Mesothelial cell of epicardium (in vitro differentiated cells): ENCODE data around the gene EPM2AIP1. TPM values are rescaled to one million over a fixed set of nuclear protein-coding genes. Genes with fewer than 3 reads are reported as not detected.

Source experiments
- DNase-seq, 2 experiments: peaks; one replicate each; pipeline ENCODE4 v3.0.0; 2021; ENCODE audit warnings: low spot score in 2 of 2; ENCODE audit not compliant: unreplicated experiment in 2 of 2
- H3K27ac Mint-ChIP-seq: 2 replicates; pipeline ENCODE4 v1.8.0; 2021; ENCODE audit warnings: mixed read lengths
- H3K27me3 Mint-ChIP-seq: 2 replicates; pipeline ENCODE4 v1.8.0; 2021; ENCODE audit warnings: low read depth, mixed read lengths
- H3K36me3 Mint-ChIP-seq: 2 replicates; pipeline ENCODE4 v1.8.0; 2021; ENCODE audit warnings: mixed read lengths
- H3K4me1 Mint-ChIP-seq: 2 replicates; pipeline ENCODE4 v1.8.0; 2021; ENCODE audit warnings: mixed read lengths
- H3K4me3 Mint-ChIP-seq: 2 replicates; pipeline ENCODE4 v1.8.0; 2021; ENCODE audit warnings: mild to moderate bottlenecking, moderate library complexity, mixed read lengths
- H3K9me3 Mint-ChIP-seq: 2 replicates; pipeline ENCODE4 v1.8.0; 2021; ENCODE audit warnings: mixed read lengths
- total RNA-seq: library from RNA; stranded (reverse); gene quantifications from 3 replicates; pipeline ENCODE4 v1.2.1, GENCODE V29; 2021
- TF ChIP-seq, protein P1 (sequence below): fragments of 200-600 bp; sonication (generic); IDR thresholded peaks from one replicate; pipeline ENCODE4 v1.5.0; 2021; ENCODE audit warnings: antibody characterized with exemption; ENCODE audit not compliant: unreplicated experiment

EPM2AIP1 gene
- total RNA-seq, 1 donor from 2014 or later: 40.2 TPM

DNA sequence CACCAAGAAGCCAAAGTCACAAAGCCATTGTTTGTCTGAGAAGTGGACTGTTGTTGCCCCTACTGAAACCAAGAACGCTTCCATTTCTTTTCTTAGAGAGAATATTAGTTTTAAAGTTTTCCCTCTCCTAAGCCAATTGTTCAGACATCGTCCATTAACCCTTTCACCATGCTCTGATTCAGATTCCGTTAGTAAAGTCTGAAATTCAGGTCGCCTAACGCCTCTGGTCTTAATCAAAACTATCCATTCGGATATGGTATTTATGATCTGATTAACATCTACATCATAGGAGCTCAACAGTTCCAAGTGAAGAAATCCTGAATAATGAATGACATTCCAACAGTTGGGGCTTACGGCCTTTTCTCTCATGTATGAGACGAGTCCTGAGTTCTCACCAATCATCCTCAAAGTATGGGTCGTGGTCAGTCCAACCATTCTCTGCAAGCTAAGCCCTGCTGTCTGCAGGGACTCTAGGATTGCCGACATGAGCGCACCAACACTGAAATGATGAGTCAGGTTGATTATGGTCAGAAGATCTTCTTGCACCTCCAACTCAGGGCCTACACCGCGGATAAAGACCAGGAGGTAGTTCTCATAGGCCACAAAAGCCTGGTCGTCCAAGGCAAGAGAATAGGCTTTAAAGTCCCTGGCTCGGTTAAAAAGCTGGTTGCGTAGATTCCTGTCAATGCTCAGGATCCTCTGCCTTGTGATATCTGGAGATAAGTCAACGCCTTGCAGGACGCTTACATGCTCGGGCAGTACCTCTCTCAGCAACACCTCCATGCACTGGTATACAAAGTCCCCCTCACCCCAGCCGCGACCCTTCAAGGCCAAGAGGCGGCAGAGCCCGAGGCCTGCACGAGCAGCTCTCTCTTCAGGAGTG, 767 bp downstream of the EPM2AIP1 start:
- H3K4me1 Mint-ChIP-seq: peaks cover 40% of the 10 kb centered on the region
- no peak overlapping the region for H3K4me3 Mint-ChIP-seq
- H3K27ac Mint-ChIP-seq: no peak overlapping the region
- DNase-seq: no peak
- peaks cover 18% of the 10 kb centered on the region for H3K36me3 Mint-ChIP-seq
- no peaks in the 10 kb centered on the region for H3K27me3 Mint-ChIP-seq
- H3K9me3 Mint-ChIP-seq: no peaks in the 10 kb centered on the region
- TF ChIP-seq, protein P1, sequence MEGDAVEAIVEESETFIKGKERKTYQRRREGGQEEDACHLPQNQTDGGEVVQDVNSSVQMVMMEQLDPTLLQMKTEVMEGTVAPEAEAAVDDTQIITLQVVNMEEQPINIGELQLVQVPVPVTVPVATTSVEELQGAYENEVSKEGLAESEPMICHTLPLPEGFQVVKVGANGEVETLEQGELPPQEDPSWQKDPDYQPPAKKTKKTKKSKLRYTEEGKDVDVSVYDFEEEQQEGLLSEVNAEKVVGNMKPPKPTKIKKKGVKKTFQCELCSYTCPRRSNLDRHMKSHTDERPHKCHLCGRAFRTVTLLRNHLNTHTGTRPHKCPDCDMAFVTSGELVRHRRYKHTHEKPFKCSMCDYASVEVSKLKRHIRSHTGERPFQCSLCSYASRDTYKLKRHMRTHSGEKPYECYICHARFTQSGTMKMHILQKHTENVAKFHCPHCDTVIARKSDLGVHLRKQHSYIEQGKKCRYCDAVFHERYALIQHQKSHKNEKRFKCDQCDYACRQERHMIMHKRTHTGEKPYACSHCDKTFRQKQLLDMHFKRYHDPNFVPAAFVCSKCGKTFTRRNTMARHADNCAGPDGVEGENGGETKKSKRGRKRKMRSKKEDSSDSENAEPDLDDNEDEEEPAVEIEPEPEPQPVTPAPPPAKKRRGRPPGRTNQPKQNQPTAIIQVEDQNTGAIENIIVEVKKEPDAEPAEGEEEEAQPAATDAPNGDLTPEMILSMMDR: no peak

DNA sequence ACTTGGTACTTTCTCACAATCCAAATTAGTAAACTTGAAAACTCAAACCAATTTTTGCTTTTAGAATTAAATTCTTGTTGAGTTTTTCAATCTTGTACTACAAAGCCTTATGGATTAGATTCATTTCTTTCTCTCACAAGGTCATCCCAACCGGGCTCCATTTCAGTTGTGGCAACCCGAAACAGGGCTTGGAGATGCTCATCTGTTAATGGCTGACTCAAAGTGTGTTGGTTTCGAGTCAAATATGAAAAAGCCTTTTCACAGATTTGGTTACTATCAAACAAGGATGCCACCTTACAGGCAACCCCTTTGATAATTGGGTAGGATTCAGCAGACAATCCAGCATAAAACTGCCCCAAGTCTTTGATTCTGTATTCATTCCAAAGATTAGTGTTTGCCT, 1.8 kb downstream of the EPM2AIP1 start:
- Mint-ChIP-seq H3K4me3 (no peak overlapping the region), H3K27ac (no peak overlapping the region), H3K27me3 (no peaks in the 10 kb centered on the region), H3K9me3 (no peaks in the 10 kb centered on the region), H3K36me3 (peaks cover 11% of the 10 kb centered on the region), H3K4me1 (peaks cover 40% of the 10 kb centered on the region)
- TF ChIP-seq, protein P1: no peak
- no peak for DNase-seq

DNA sequence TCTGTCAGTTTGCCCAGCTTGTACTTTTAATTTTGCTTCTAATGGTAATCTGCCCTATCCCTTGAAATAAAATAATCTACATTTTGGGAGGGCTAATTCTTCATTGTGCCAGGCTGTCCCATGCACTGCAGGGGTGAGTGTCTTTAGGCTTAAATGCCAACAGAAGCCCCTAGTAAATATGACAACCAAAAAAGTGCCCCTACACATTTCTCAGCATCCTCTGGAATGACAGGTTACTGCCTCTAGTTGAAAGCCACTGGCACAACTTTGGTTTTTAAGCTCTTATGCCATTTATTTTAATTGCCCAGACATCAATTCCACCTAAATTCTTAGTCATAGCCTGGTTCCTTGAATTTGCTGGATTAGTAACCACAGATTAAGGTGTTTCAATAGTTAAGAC, 3.4 kb downstream of the EPM2AIP1 start:
- Mint-ChIP-seq H3K27me3 (no peaks in the 10 kb centered on the region), H3K4me1 (peaks cover 40% of the 10 kb centered on the region), H3K9me3 (no peaks in the 10 kb centered on the region), H3K36me3 (peaks cover 25% of the 10 kb centered on the region), H3K4me3 (no peak overlapping the region), H3K27ac (no peak overlapping the region)
- TF ChIP-seq, protein P1: no peak
- DNase-seq: no peak

DNA sequence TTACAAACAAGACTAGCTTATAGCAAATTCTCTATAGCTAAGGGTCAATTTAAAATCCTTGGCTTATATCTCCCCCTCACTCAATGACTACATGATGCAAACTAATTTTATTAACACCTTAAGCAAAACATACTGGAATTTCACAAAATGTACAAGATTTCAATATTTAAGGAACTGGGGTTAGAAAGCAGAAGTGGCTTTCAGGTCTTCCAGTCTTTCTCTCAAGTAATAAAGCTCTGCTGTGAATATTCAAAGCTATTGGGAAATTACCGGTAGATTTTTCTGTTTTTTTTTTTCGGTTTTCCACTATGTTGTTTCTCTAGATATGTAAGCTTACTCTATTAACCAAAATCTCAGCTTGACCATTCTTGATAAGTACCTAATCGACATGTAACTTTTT, 3.9 kb downstream of the EPM2AIP1 start:
- peaks cover 40% of the 10 kb centered on the region for H3K4me1 Mint-ChIP-seq
- no peaks in the 10 kb centered on the region for H3K27me3 Mint-ChIP-seq
- H3K9me3 Mint-ChIP-seq: no peaks in the 10 kb centered on the region
- H3K4me3 Mint-ChIP-seq: no peak overlapping the region
- H3K27ac Mint-ChIP-seq: no peak overlapping the region
- H3K36me3 Mint-ChIP-seq: peaks cover 29% of the 10 kb centered on the region
- TF ChIP-seq, protein P1: no peak
- DNase-seq: no peak

DNA sequence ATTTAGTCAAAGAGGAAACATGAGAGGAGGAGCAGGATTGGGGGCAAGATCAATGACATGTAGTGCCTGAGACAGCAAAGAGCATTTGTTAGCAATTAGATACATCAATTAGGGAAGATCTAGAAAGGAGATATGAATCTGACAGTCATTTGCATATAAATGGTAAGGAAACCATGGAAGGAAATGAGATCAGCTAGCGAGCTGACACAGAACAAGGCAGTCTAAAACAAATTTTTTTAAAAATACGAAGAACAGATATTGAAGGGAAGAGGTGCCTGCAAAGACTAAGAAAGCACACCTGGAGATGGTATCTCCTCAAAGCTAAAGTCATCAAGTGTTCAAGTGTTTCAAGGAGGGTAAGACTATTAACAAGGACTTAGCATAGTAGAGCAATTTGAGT, 4.6 kb downstream of the EPM2AIP1 start:
- Mint-ChIP-seq H3K4me1 (peaks cover 40% of the 10 kb centered on the region), H3K27ac (peak overlapping the region; percentile 3), H3K36me3 (peaks cover 36% of the 10 kb centered on the region), H3K4me3 (peak overlapping the region; percentile 1), H3K27me3 (no peaks in the 10 kb centered on the region), H3K9me3 (no peaks in the 10 kb centered on the region)
- TF ChIP-seq, protein P1: no peak
- DNase-seq: no peak
